Measurements from ENCODE around the gene SLC41A1. TPM values are rescaled to one million over a fixed set of nuclear protein-coding genes. Genes with fewer than 3 reads are reported as not detected.

The SLC41A1 gene
- total RNA-seq, 1 donor from 2014 or later = 16.8 TPM

DNA sequence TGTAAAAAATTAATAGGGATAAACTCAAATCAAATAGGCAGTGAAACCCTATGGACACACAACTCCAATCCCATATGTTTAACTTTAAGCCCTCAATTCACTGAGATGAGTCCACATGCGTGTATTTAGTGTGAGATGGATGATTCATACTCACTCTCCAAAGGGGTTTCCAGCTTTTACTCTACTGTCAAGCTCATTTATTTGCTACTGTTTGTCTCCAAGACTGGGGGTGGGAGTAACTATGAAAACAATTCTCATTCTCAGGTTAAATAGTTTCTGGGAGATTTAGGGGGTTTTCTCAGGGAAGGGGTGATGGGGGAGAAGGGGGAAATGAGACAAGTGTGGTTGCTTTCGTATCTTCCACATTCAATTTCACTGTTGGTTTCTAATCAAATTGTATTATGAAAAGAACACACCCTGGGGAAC, 40.4 kb downstream of the SLC41A1 start:
- no peaks in the 10 kb centered on the region for H3K9me3 Mint-ChIP-seq (ENCODE audit: low read depth)
- no peak overlapping the region for H3K27ac Mint-ChIP-seq
- DNase-seq (ENCODE audit: low spot score, unreplicated experiment) = no peak
- peaks cover 10% of the 10 kb centered on the region for H3K4me1 Mint-ChIP-seq (ENCODE audit: low read depth)
- peaks cover 37% of the 10 kb centered on the region for H3K27me3 Mint-ChIP-seq
- no peaks in the 10 kb centered on the region for H3K36me3 Mint-ChIP-seq (ENCODE audit: insufficient read depth)
- H3K4me3 Mint-ChIP-seq (ENCODE audit: low read depth) = no peak overlapping the region
- TF ChIP-seq, protein P1, sequence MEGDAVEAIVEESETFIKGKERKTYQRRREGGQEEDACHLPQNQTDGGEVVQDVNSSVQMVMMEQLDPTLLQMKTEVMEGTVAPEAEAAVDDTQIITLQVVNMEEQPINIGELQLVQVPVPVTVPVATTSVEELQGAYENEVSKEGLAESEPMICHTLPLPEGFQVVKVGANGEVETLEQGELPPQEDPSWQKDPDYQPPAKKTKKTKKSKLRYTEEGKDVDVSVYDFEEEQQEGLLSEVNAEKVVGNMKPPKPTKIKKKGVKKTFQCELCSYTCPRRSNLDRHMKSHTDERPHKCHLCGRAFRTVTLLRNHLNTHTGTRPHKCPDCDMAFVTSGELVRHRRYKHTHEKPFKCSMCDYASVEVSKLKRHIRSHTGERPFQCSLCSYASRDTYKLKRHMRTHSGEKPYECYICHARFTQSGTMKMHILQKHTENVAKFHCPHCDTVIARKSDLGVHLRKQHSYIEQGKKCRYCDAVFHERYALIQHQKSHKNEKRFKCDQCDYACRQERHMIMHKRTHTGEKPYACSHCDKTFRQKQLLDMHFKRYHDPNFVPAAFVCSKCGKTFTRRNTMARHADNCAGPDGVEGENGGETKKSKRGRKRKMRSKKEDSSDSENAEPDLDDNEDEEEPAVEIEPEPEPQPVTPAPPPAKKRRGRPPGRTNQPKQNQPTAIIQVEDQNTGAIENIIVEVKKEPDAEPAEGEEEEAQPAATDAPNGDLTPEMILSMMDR (IDR thresholded peaks at IDR 0.05; ENCODE audit: unreplicated experiment) = no peak

DNA sequence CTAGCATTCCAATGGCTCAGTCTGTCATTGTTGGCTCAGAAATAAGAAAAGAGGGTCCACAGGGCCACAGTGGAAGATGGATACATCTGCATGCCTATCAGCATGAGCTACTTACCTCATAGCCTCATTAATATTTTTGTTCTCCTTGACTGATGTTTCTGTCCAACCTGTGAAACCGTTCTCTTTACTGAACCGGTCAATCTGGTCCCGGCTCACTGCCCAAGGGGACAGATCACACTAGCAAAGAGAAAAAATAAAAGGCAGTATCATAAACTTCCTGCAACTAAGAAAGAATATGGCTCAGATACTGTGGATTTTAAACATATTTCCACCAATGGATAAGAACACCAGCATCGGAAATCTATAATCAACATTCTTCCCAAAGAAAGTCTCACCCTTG, 42.4 kb downstream of the SLC41A1 start:
- H3K36me3 Mint-ChIP-seq (ENCODE audit: insufficient read depth) = no peaks in the 10 kb centered on the region

DNA sequence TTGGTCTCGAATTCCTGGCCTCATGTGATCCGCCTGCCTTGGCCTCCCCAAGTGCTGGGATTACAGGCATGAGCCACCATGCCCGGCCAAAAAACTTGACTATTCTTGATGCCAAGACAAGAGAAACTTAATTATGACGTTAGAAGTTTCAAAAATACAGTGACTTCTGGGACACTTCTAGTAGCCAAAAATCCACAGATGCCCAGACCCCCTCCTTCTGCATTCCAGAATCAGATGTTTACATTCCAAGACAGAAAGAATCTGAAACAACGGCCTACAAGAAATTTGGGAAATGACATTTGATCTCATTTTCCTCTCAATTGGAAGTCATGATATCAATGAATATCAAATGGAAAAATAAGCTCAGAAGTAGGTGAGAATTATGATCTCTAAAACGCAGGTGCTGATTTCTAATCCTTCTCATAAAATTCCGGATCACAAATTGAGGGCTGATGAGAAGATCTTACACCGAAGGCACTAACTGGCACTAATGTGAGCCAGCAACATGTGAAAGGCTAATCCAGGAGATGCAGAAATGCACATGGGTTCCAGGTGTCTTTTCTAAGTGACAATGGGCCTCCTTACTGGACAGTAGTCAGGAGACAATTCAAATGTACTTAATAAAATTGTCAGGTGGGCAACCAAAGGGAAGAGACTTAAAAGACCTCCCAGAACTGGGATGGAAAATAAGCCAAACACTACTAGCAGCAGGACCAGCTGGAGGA, 43.2 kb downstream of the SLC41A1 start:
- no peak overlapping the region for H3K4me3 Mint-ChIP-seq (ENCODE audit: low read depth)
- no peaks in the 10 kb centered on the region for H3K36me3 Mint-ChIP-seq (ENCODE audit: insufficient read depth)
- DNase-seq (ENCODE audit: low spot score, unreplicated experiment) = no peak
- TF ChIP-seq, protein P1 (IDR thresholded peaks at IDR 0.05; ENCODE audit: unreplicated experiment) = no peak
- H3K9me3 Mint-ChIP-seq (ENCODE audit: low read depth) = no peaks in the 10 kb centered on the region
- H3K4me1 Mint-ChIP-seq (ENCODE audit: low read depth) = peaks cover 7% of the 10 kb centered on the region
- peaks cover 22% of the 10 kb centered on the region for H3K27me3 Mint-ChIP-seq
- H3K27ac Mint-ChIP-seq = no peak overlapping the region

More for the DNA sequence above, 42.4 kb downstream of the SLC41A1 start:
- no peak overlapping the region for H3K4me3 Mint-ChIP-seq (ENCODE audit: low read depth)
- no peaks in the 10 kb centered on the region for H3K9me3 Mint-ChIP-seq (ENCODE audit: low read depth)
- TF ChIP-seq, protein P1 (IDR thresholded peaks at IDR 0.05; ENCODE audit: unreplicated experiment) = no peak
- H3K27me3 Mint-ChIP-seq = peaks cover 28% of the 10 kb centered on the region
- no peak for DNase-seq (ENCODE audit: low spot score, unreplicated experiment)
- H3K4me1 Mint-ChIP-seq (ENCODE audit: low read depth) = peaks cover 10% of the 10 kb centered on the region
- no peak overlapping the region for H3K27ac Mint-ChIP-seq

GRCh38 chr1:205767248-205767647, 45.8 kb downstream of the SLC41A1 start:
- no peak overlapping the region for H3K27ac Mint-ChIP-seq
- no peaks in the 10 kb centered on the region for H3K36me3 Mint-ChIP-seq (ENCODE audit: insufficient read depth)
- no peak for DNase-seq (ENCODE audit: low spot score, unreplicated experiment)
- no peak overlapping the region for H3K4me3 Mint-ChIP-seq (ENCODE audit: low read depth)
- TF ChIP-seq, protein P1 (IDR thresholded peaks at IDR 0.05; ENCODE audit: unreplicated experiment) = no peak
- H3K4me1 Mint-ChIP-seq (ENCODE audit: low read depth) = peaks cover 4% of the 10 kb centered on the region
- peaks cover 2% of the 10 kb centered on the region for H3K27me3 Mint-ChIP-seq
- no peaks in the 10 kb centered on the region for H3K9me3 Mint-ChIP-seq (ENCODE audit: low read depth)

- DNase-seq (ENCODE audit: low spot score, unreplicated experiment) = no peak
- TF ChIP-seq, protein P1 (IDR thresholded peaks at IDR 0.05; ENCODE audit: unreplicated experiment) = no peak
- Mint-ChIP-seq H3K27me3 (peaks cover 2% of the 10 kb centered on the region), H3K27ac (no peak overlapping the region), H3K36me3 (ENCODE audit: insufficient read depth) (no peaks in the 10 kb centered on the region), H3K9me3 (ENCODE audit: low read depth) (no peaks in the 10 kb centered on the region), H3K4me3 (ENCODE audit: low read depth) (no peak overlapping the region), H3K4me1 (ENCODE audit: low read depth) (peaks cover 4% of the 10 kb centered on the region)
These were observed 46.4 kb downstream of the SLC41A1 start for GRCh38 chr1:205766570-205766969.

All from progenitor cell of endocrine pancreas (in vitro differentiated cells).